GM19468 (cell line): ENCODE measurements around the gene ZNF438.
"Not testable (repeated sequence)": the region's sequence is repeated elsewhere in the genome, so short reads cannot be mapped to it uniquely, and the experiment has no call there.

Experiments used
- ATAC-seq: cut with Tn5 transposase; IDR thresholded peaks from one replicate; pipeline ENCODE4 v1.9.1; 2021; ENCODE audit warnings: mild to moderate bottlenecking, moderate library complexity, moderate number of reproducible peaks; ENCODE audit not compliant: unreplicated experiment; ENCODE audit errors: extremely low read depth

ZNF438 gene

DNA sequence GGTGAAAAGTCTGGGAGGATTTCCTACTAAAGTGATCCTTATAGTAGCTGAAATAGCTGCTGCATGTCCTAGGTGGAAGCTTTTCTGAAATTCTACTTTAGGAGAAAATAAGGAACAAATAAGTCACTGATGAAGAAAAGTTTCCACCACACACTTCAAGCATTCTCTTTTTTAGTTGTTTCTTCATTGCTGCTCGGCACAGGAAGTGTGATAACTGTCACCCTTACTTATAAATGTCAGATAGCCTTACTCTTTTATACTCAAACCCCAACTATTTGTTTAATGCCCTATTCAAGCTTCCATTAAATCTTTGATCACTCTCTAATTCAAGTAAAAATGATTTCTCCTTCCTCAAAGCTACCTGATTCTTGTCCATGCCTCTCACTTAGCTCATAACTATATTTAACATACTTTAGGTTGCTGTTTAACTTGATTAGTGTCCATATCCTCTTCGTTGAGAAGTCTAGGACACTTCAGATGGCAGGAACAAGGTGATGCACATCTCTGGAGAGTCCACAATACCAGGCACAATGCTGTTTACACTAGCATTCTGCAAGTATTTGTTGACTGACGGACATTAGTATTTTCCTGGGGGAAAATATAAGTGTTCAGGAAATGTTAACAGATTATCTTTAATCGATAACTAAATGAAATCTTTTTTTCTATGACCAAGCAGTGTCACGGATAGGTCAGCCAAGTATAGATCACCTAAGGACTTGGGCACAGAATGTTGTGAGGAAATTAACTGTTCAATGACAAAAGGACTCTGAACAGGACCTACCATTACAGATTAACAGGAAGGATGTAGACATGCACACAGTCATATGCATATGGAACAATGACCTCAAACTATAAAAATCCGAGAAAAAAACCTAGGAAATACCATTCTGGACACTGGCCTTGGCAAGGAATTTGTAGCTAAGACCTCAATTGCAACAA is 67.4 kb downstream of the ZNF438 start:
- ATAC-seq, result no peak

DNA sequence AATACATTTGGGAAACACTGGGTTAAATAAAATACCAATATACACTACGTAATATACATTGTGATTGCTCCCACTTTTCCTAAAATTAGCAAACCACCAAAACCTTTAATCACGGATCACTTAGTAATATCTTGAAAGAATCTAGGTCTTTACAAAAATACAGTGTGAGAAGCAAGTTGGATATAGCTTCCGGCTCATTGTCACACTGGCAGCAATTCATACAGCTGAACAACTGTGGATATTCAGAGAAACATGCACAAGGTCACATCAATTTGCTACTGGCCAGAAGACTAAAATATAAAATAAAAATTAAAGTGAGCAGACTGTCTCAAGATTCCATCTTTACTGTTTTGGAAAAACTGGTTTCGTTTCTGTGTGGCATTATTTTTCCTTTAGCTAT is 69.1 kb downstream of the ZNF438 start:
- ATAC-seq, result no peak

DNA sequence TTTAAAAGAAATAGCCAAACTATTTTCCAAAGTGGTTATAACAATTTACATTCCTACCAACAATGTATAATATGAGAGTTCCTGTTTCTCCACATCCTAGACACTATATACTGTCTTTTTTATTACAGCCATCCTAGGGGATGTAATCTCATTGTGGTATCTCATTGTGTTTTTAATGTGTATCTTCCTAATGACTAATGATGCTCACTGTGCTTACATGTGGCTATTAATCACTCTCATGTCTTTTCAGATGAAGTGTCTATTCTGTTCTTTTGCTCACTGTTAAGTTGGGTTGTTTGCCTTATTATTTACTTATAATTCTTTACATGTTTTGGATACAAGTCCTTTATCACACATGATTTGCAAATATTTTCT is 71.8 kb downstream of the ZNF438 start:
- ATAC-seq, result no peak

DNA sequence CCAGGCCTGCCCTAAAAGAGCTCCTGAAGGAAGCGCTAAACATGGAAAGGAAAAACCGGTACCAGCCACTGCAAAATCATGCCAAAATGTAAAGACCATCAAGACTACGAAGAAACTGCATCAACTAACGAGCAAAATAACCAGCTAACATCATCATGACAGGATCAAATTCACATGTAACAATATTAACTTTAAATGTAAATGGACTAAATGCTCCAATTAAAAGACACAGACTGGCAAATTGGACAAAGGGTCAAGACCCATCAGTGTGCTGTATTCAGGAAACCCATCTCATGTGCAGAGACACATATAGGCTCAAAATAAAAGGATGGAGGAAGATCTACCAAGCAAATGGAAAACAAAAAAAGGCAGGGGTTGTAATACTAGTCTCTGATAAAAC is 82.4 kb downstream of the ZNF438 start:
- ATAC-seq, result not testable (repeated sequence)

DNA sequence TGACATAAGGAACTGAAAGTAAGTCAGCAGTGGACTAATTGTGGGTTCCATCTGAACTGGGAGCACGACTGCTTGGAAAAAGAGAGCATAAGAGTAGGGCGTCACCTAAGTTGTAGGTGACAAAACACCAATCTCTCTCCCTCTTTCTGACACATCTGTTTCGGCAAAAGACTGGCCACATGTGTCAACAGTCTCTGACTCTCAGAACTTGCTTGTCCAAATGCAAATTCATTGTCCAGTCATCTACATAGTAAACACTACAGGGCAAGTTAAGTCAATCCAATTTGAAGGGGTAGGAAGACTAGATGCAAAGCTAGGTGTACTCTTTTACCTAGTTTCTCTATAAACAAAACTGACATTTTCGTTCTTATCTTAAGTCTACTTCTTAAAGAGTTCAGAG is 87.7 kb downstream of the ZNF438 start:
- no peak for ATAC-seq

DNA sequence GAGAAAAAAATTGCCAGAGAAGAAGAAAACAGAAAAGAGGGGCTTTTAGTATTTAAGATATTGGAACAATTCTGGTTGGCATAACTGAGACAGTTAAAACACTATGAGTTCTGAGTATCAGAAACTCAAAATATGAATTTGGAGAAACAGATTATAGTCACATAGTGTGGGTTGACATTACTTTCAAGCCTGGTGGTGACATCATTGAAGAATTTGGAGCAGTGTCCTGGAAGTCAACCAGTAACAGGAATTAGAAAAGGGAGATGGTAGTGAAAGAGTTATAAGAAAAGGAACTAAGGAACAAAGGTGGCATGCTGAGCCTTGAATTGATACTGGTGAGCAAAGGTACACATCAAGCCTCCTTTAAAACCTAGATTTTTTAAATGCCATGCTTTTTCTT is 88.2 kb downstream of the ZNF438 start:
- no peak for ATAC-seq

DNA sequence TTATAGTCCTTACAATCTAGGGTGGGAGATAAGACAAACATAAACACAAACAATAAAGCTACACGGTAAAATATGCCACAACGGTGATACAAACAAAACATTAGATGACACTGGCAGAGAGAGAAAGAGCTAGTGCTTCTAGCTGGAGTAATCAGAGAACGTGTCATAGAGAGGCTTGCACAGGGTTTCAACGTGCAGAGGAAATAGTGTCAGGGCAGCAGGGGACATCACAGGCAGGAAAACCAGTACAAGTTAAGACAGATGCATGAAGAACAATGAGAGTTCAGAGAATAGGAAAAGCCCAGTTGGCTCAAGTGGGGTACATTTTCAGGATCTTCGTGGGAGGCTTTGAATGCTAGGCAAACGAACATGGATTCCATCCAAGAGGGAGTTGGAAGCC is 91.4 kb downstream of the ZNF438 start:
- no peak for ATAC-seq

DNA sequence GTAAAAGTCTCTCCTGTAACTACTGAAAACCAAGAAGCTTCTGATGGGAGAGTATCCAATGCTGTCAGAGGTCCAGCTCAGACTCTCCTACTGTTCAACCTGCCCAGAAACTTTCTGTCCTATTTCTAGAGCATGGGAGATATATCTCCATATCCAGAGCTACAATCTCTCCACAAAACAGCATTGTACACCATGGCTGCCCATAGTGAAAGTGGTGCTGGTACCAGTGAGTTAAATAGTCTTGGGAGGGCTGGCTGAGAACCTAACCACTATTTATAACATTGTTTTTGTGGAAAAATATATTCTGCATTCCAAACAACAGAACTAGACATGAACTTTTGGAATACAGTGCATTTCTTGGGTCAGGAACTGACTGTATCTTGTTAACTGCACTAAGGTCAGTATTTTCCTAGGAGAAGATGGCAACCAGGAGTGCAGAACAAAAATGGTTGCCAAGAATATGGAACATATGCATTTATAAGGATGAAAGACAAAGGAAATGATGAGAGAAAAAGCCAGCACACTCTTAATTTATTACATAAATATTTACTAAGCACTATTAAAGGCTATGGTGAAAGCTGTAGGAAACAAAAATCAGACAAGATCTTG is 91.9 kb downstream of the ZNF438 start:
- ATAC-seq, result no peak

DNA sequence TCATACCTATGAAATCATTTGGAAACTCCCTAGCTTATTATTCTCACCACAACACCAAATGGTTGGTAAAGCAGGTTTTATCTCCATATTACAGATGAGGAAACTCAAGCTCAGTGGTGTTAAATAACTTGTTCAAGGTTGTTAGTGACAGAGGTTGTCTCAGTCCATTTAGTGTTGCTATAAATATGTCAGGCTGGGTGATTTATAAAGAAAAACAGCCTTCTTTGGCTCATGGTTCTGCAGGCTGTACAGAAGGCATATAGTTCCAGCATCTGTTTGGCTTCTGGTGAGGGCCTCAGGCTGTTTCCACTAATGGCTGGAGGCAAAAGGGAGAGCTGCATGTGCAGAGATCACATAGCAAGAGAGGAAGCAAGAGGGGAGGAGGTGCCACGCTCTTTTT is 96.6 kb downstream of the ZNF438 start:
- ATAC-seq, result no peak

DNA sequence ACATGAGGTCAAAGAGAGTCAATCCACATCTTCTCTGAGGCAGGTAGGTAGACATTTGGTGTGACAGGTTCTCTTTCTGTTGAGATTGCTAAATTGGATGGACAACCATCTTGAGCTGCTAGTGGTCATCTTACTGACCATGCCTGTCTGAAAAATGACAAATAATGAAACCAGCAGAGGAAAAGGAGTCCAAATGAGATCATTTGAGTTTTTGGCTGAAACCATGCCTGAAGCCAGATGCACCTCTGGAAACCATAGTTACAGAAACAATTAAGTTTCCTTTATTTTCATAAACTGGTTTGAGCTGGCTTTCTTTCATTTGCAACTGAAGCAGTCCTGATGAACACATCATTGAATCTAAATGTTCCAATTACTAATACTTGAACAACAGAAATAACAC is 100.6 kb downstream of the ZNF438 start:
- no peak for ATAC-seq

DNA sequence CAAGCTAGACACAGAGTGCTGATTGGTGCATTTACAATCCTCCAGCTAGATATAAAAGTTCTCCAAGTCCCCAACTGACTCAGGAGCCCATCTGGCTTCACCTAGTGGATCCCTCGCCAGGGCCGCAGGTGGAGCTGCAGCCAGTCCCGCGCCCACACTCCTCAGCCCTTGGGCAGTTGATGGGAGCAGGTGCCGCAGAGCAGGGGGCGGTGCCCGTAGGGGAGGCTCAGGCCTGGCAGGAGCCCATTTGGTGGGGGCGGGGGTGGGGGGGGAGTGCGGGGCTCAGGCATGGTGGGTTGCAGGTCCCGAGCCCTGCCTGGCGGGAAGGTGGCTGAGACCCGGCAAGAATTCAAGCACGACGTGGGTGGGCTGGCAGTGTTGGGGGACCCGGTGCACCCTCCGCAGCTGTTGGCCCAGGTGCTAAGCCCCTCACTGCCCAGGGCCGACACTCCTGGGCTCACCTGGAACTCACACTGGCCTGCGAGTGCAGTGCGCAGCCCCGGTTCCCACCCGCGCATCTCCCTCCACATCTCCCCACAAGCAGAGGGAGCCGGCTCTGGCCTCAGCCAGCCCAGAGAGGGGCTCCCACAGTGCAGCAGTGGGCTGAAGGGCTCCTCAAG is 101.7 kb downstream of the ZNF438 start:
- ATAC-seq, result no peak

DNA sequence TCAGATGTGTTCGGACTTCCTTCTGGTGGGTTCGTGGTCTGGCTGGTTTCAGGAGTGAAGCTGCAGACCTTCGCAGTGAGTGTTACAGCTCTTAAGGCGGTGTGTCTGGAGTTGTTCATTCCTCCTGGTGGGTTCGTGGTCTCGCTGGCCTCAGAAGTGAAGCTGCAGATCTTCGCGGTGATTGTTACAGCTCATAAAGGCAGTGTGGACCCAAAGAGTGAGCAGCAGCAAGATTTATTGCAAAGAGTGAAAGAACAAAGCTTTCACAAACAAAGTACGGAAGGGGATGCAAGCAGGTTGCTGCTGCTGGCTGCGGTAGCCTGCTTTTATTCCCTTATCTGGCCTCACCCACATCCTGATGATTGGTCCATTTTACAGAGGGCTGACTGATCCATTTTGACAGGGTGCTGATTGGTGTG is 102.3 kb downstream of the ZNF438 start:
- ATAC-seq, result not testable (repeated sequence)

DNA sequence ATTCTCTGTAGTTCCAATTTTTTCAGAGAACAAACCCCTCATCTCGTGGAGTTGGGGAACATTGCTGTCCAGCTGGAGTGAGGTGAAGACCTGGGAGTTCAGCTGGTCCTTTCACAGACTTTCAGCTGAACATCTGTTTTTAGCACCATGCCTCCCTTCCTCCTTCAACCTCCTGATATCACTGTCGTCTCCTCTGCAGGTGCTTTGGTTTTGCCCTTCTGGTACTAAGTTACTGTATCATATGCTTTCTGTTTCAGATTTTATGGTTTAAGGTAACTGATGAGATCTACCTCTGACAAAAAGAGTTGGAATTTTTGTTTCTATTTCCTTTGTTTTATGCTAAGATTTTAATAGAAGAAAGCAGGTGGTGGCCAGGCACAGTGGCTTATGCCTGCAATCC is 102.9 kb downstream of the ZNF438 start:
- no peak for ATAC-seq

DNA sequence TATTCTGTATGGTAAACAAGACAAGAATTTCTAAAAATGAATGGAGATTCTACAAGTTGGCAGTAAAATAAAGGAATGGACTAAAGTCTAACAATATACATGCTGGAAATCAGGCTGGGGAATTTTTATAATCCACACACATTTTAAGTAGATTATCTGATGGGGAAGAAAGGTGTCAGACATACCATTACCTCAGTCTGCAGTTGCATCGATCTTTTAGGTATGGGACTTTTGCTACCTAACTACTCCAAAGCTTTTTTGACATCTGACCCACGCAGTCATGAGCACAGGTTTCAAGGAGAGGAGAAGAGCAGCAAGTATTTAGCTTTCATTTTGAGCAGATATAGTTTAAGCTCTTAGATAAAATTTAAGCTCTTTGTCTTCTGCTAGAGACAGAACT is 113.0 kb downstream of the ZNF438 start:
- no peak for ATAC-seq

DNA sequence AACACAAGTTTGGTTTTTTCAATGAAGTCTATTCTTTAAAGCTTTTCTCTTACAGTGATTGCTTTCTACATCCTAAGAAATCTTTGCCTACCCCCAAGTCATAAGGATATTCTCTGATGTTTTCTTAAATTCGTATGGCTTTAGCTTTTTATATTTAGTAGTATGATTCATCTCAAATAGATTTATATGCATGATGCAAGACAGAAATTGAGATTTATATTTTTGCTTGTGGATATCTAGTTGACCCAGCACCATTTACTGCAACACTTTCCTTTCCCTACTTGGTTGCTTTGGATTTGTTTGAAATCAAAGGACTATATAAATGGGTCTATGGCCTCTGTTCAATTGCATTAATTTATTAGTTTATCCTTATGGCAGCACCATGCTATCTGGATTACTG is 113.9 kb downstream of the ZNF438 start:
- no peak for ATAC-seq

DNA sequence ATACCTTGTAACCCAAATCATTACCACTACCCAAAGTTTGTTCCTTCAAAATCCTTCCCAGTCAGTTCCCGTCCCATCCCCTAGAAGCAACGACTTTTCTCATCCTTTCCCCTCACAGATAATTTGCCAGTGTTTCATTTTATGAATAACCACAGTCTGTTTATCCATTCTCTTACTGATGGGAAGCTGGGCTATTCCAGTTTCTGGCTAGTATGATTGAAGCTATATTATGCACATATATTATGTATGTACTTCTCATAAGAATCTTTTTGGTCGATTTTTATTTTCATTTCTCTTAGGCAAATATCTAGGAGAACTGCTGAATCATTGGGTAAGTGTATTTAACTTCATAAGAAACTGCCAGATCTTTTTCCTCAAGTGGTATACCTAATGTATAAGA is 114.6 kb downstream of the ZNF438 start:
- ATAC-seq, result no peak

DNA sequence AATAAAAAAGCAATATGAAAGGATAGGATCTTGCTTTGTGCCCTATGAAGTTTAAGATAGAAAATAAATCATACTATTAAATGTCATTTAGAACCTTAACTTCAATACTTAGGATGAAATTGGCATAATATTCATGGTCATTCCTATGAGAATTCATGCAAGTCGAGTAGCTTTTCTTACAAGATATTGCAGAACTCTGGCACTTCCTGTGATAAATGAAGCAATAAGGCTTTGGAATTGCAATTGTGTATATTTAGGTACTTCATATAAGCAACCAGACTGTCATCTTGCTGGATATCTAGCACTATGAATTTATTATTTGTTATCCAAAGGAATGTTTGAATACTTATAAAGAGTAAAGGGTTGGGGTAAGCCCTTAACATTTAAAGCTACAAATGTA is 116.5 kb downstream of the ZNF438 start:
- no peak for ATAC-seq

DNA sequence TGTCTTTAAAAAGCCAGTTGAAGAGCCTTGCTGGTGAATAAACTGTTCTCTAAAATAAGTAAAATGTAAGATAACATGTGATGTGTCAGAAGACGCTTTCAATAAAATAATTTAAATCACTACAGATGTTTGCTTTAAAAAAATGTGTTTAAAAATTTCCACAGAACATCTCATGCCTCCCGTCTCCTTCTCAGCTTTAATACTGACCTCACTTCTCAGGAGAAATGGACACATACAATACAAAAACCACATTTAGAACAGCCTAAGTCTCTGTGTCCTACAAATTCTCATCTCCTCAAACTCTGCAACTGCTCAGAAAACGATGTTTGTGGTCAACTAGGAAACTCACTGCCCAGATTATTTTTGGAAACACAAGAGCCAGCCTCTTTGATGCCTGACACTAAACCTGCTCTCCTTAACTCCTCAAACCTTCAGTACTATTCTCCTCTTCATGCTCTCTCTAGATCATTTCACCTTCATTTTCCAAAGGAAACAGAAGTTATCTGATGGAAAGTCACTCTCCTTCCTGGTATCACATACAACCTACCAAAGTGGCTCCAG is 120.3 kb downstream of the ZNF438 start:
- ATAC-seq, result no peak

DNA sequence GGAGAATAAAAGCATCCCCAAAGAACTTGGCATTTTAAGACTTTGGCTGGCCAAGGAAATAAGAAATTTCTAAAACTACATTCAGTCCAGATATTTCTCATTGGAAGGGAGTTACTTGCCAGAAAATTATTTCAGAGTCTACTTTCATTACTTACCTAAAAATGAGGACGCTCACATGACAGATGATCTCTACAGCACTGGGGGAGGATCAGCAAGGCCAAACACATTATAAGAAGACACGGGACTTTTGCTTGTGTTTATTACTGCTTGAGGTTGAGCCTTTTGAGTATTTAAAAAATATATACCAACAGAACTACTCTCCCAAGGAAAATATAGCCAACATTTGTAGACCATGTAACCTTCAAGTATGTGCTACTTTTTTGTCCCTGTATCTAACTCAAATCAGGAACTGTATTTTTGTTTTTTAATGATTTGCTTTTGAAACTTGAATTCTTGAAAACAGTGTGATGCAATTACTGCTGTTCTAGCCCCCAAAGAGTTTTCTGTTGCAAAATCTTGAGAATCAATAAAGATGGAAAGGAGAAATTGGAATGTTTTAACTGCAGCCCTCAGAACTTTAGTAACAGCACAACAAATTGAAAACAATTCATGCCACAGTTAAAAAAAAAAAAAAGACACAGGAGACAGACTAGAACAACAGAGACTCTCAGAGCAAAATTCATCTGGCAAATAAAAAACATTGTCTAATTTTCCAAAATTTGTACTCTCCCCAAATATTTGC is 128.1 kb downstream of the ZNF438 start:
- ATAC-seq, result no peak

DNA sequence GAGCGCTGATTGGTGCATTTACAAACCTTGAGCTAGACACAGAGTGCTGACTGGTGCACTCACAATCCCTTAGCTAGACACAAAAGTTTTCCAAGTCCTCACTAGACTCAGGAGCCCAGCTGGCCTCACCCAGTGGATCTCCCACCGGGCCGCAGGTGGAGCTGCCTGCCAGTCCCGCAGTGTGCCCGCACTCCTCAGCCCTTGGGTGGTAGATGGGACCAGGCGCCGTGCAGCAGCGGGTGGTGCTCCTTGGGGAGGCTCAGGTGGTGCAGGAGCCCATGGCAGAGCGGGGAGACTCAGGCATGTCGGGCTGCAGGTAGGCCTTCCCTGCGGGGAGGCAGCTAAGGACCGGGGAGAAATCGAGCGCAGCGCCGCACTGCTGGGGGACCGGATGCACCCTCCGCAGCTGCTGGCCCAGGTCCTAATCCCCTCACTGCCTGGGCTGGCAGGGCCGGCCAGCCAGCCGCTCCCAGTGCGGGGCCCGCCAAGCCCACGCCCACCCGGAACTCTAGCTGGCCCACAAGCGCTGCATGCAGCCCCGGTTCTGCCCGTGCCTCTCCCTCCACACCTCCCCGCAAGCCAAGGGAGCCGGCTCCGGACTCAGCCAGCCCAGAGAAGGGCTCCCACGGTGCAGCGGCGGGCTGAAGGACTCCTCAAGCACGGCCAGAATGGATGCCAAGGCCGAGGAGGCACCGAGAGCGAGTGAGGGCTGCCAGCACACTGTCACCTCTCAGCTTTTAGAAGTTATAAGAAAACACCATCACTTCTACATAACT is 128.9 kb downstream of the ZNF438 start:
- no peak for ATAC-seq
